Kidney glomerular epithelial cell (primary cell): Measurements from ENCODE around the gene TAGLN2.

Source experiments
- DNase-seq: peaks from one replicate; lab custom pipeline; 2025; lab: John Stamatoyannopoulos, UW

Gene TAGLN2

GRCh38 chr1:159935305-159935704, 10.0 kb upstream of the TAGLN2 start:
- DNase-seq, result no peak

- no peak for DNase-seq
Measured at GRCh38 chr1:159934136-159935039, 9.1 kb upstream of the TAGLN2 start.

GRCh38 chr1:159933347-159933746, 8.0 kb upstream of the TAGLN2 start:
- no peak for DNase-seq

- DNase-seq, result no peak
Measured at GRCh38 chr1:159932296-159933285, 7.3 kb upstream of the TAGLN2 start.

GRCh38 chr1:159931795-159932173, 6.5 kb upstream of the TAGLN2 start:
- DNase-seq, result no peak

- DNase-seq, result no peak
Measured at GRCh38 chr1:159931101-159931794, 5.9 kb upstream of the TAGLN2 start.

- DNase-seq, result no peak
Measured at GRCh38 chr1:159930634-159931033, 5.3 kb upstream of the TAGLN2 start.

GRCh38 chr1:159930216-159930615, 4.9 kb upstream of the TAGLN2 start:
- DNase-seq, result no peak

GRCh38 chr1:159929155-159930051, 4.1 kb upstream of the TAGLN2 start:
- DNase-seq, result no peak

- DNase-seq, result no peak
Measured at GRCh38 chr1:159928491-159929050, 3.3 kb upstream of the TAGLN2 start.

GRCh38 chr1:159927849-159928431, 2.6 kb upstream of the TAGLN2 start:
- no peak for DNase-seq

GRCh38 chr1:159927211-159927848, 2.0 kb upstream of the TAGLN2 start:
- DNase-seq, result no peak

- no peak for DNase-seq
Measured at GRCh38 chr1:159925719-159926078, 392 bp upstream of the TAGLN2 start.

GRCh38 chr1:159924025-159924790, 1.1 kb downstream of the TAGLN2 start:
- DNase-seq, result peak; percentile 85

GRCh38 chr1:159923203-159924024, 1.9 kb downstream of the TAGLN2 start:
- peak; percentile 80 for DNase-seq

GRCh38 chr1:159922511-159923202, 2.6 kb downstream of the TAGLN2 start:
- DNase-seq, result no peak

- no peak for DNase-seq
Measured at GRCh38 chr1:159921700-159922504, 3.4 kb downstream of the TAGLN2 start.
